Keratinocyte (primary cell): ENCODE measurements around the gene MRPL28. TPM values are rescaled to one million over a fixed set of nuclear protein-coding genes. Genes with fewer than 3 reads are reported as not detected.

Experiments
- DNase-seq: peaks from one replicate; pipeline ENCODE4 v3.0.0-alpha.2; 2011; ENCODE audit warnings: low read depth, missing footprints, low spot score
- FAIRE-seq: peaks from 2 replicates; lab custom pipeline; 2011; peaks lifted over from hg19 to GRCh38; lab: Jason Lieb, UNC
- H2AFZ ChIP-seq: 2 replicates; pipeline ENCODE4 v1.6.0; 2012; ENCODE audit warnings: low read length, control low read depth, inconsistent platforms; ENCODE audit not compliant: control insufficient read depth
- H3K27ac ChIP-seq: 2 replicates; pipeline ENCODE4 v1.5.1; 2011; ENCODE audit warnings: low read length; ENCODE audit not compliant: control insufficient read depth, insufficient read depth
- H3K27me3 ChIP-seq: 3 replicates; pipeline ENCODE4 v1.6.0; 2011; ENCODE audit warnings: low read length; ENCODE audit not compliant: control insufficient read depth, insufficient read depth; ENCODE audit errors: extremely low read depth
- H3K36me3 ChIP-seq, 2 experiments: 2 replicates in 1 of 2; 3 replicates in 1 of 2; pipeline ENCODE4 v1.5.1; 2011; ENCODE audit warnings: low read length in 2 of 2, mild to moderate bottlenecking in 1 of 2; ENCODE audit not compliant: control insufficient read depth in 2 of 2, insufficient read depth in 2 of 2; ENCODE audit errors: extremely low read depth in 1 of 2
- H3K4me1 ChIP-seq: 3 replicates; pipeline ENCODE4 v1.5.1; 2011; ENCODE audit warnings: low read length; ENCODE audit not compliant: control insufficient read depth, insufficient read depth; ENCODE audit errors: extremely low read depth
- H3K4me2 ChIP-seq: 3 replicates; pipeline ENCODE4 v1.6.0; 2011; ENCODE audit warnings: low read depth, low read length; ENCODE audit not compliant: control insufficient read depth, insufficient read depth; ENCODE audit errors: extremely low read depth
- H3K4me3 ChIP-seq, 3 experiments: fragments of 200-600 bp in 1 of 3; sonication (generic) in 1 of 3; 2 replicates in 2 of 3; 3 replicates in 1 of 3; pipeline ENCODE4 v1.5.1; 2011 to 2016; ENCODE audit warnings: low read length in 3 of 3, mild to moderate bottlenecking in 3 of 3, control low read depth in 2 of 3, inconsistent platforms in 1 of 3, low read depth in 1 of 3, mixed read lengths in 1 of 3, mixed run types in 1 of 3, moderate library complexity in 1 of 3; ENCODE audit not compliant: control insufficient read depth in 2 of 3, insufficient read depth in 2 of 3; ENCODE audit errors: extremely low read depth in 1 of 3
- H3K79me2 ChIP-seq: 2 replicates; pipeline ENCODE4 v1.6.0; 2012; ENCODE audit warnings: low read length; ENCODE audit not compliant: control insufficient read depth, insufficient read depth
- H3K9ac ChIP-seq: 3 replicates; pipeline ENCODE4 v1.6.0; 2011; ENCODE audit warnings: low read length; ENCODE audit not compliant: control insufficient read depth, insufficient read depth; ENCODE audit errors: extremely low read depth
- H3K9me1 ChIP-seq: 3 replicates; pipeline ENCODE4 v1.6.0; 2011; ENCODE audit warnings: low read length; ENCODE audit not compliant: control insufficient read depth, insufficient read depth; ENCODE audit errors: extremely low read depth
- H3K9me3 ChIP-seq: 2 replicates; pipeline ENCODE4 v1.5.1; 2012; ENCODE audit warnings: low read depth, low read length; ENCODE audit not compliant: control insufficient read depth
- H4K20me1 ChIP-seq: 3 replicates; pipeline ENCODE4 v1.6.0; 2011; ENCODE audit warnings: low read length; ENCODE audit not compliant: control insufficient read depth, insufficient read depth; ENCODE audit errors: extremely low read depth
- EZH2 ChIP-seq: IDR thresholded peaks from one replicate; pipeline ENCODE4 v1.6.1; 2012; ENCODE audit warnings: inconsistent platforms, mild to moderate bottlenecking, low read length, moderate library complexity
- dilution Hi-C: fragments of 300-500 bp; cut with MboI; formaldehyde crosslinking; loops from one replicate; pipeline ENCODE4 v1.7.0; 2020; ENCODE audit warnings: low sequenced_read_pairs; ENCODE audit not compliant: extremely low pct_ligation_motif_present
- polyA plus RNA-seq, 5 experiments: library from polyadenylated mRNA; depleted of rRNA in 3 of 5; stranded (reverse) in 3 of 5; stranded (forward) in 1 of 5; unstranded in 1 of 5; fragments of >200 nt; gene quantifications; 1 replicate in 1 of 5; 2 replicates in 3 of 5; 3 replicates in 1 of 5; pipeline versions ENCODE4 v1.2.1 to v1.2.3, GENCODE V29; 2011 to 2012; ENCODE audit warnings: missing spikeins in 2 of 5, low read depth in 1 of 5, low replicate concordance in 1 of 5
- TF ChIP-seq, protein P1 (sequence below), 3 experiments: IDR thresholded peaks in 1 of 3; conservative IDR thresholded peaks in 1 of 3; optimal IDR thresholded peaks in 1 of 3; 2 replicates in 2 of 3; 3 replicates in 1 of 3; pipeline versions ENCODE3 to v1.5.1; 2011; ENCODE audit warnings: low read length in 3 of 3, mild to moderate bottlenecking in 3 of 3, moderate library complexity in 2 of 3, control low read depth in 1 of 3, inconsistent platforms in 1 of 3; ENCODE audit not compliant: insufficient read depth in 2 of 3; ENCODE audit errors: extremely low read depth in 1 of 3

Gene MRPL28
- polyA plus RNA-seq, 1 donor (not counting 4 experiments of a cell fraction or from before 2014, with no cell fraction given) = 115 TPM

GRCh38 chr16:359067-359763, 11.1 kb downstream of the MRPL28 start:
- Histone ChIP-seq H3K9ac (no peak overlapping the region), H3K4me2 (no peak overlapping the region), H3K27ac (no peak overlapping the region), H3K36me3 (no peaks in the 10 kb centered on the region), H3K27me3 (peaks cover 9% of the 10 kb centered on the region), H3K9me1 (no peaks in the 10 kb centered on the region), H4K20me1 (no peaks in the 10 kb centered on the region), H3K4me3 (no peak overlapping the region), H3K4me1 (peaks cover 7% of the 10 kb centered on the region), H3K79me2 (no peaks in the 10 kb centered on the region), H3K9me3 (no peaks in the 10 kb centered on the region), H2AFZ (no peak overlapping the region)
- no peak for FAIRE-seq
- TF ChIP-seq EZH2 = no peak
- TF ChIP-seq, protein P1, sequence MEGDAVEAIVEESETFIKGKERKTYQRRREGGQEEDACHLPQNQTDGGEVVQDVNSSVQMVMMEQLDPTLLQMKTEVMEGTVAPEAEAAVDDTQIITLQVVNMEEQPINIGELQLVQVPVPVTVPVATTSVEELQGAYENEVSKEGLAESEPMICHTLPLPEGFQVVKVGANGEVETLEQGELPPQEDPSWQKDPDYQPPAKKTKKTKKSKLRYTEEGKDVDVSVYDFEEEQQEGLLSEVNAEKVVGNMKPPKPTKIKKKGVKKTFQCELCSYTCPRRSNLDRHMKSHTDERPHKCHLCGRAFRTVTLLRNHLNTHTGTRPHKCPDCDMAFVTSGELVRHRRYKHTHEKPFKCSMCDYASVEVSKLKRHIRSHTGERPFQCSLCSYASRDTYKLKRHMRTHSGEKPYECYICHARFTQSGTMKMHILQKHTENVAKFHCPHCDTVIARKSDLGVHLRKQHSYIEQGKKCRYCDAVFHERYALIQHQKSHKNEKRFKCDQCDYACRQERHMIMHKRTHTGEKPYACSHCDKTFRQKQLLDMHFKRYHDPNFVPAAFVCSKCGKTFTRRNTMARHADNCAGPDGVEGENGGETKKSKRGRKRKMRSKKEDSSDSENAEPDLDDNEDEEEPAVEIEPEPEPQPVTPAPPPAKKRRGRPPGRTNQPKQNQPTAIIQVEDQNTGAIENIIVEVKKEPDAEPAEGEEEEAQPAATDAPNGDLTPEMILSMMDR (optimal IDR thresholded peaks at IDR 0.05 in 1 of 3, IDR thresholded peaks at IDR 0.05 in 1 of 3, conservative IDR thresholded peaks at IDR 0.05 in 1 of 3; ENCODE audit: extremely low read depth in 1 of 3, insufficient read depth in 2 of 3, low read length in 3 of 3) = no peak
- dilution Hi-C loops = no loop called here
- DNase-seq = no peak

DNA sequence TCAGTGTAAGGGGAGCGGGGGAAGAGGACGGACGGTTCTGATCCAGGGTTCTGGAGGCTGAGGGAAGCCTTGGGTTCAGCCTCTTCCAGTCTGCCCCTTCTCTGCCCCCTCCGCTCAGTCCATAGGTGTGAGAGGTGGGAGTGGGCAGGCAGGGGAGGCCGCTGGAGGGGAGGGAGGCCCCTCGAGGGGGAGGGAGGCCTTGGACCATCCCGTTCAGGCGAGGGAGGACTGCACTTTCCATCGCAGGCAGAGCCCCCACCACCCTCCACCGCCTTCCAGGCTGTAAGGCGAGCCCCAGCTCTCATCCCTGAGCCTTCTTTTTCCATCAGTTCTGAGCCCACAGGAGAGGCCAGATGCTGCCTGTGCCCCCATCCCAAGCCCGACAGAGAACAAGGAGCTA, 13.6 kb downstream of the MRPL28 start:
- dilution Hi-C loops = no loop called here
- no peak overlapping the region for H3K27ac ChIP-seq
- H2AFZ ChIP-seq = no peak overlapping the region
- H3K9me3 ChIP-seq = no peaks in the 10 kb centered on the region
- DNase-seq (no peak), FAIRE-seq (no peak)
- H3K4me2 ChIP-seq = no peak overlapping the region
- H3K36me3 ChIP-seq = no peaks in the 10 kb centered on the region
- H3K4me3 ChIP-seq = no peak overlapping the region
- H3K9ac ChIP-seq = no peak overlapping the region
- peaks cover 3% of the 10 kb centered on the region for H3K79me2 ChIP-seq
- H3K9me1 ChIP-seq = peaks cover 2% of the 10 kb centered on the region
- H3K4me1 ChIP-seq = peaks cover 18% of the 10 kb centered on the region
- no peaks in the 10 kb centered on the region for H3K27me3 ChIP-seq
- TF ChIP-seq, protein P1 (optimal IDR thresholded peaks at IDR 0.05 in 1 of 3, IDR thresholded peaks at IDR 0.05 in 1 of 3, conservative IDR thresholded peaks at IDR 0.05 in 1 of 3; ENCODE audit: extremely low read depth in 1 of 3, insufficient read depth in 2 of 3, low read length in 3 of 3) = no peak
- no peak for TF ChIP-seq EZH2
- no peaks in the 10 kb centered on the region for H4K20me1 ChIP-seq
